Activated naive CD4-positive, alpha-beta T cell treated with anti-CD3 and anti-CD28 coated beads, Interleukin-2, amount 10 ng/mL, durations not matched to agents 5 hours and 36 hours (primary cell): ENCODE data around the gene ENDOG. TPM values are rescaled to one million over a fixed set of nuclear protein-coding genes. Genes with fewer than 3 reads are reported as not detected.

Source experiments
- total RNA-seq, 2 experiments: library from RNA; stranded (reverse); gene quantifications; one replicate each; pipeline ENCODE4 v1.2.3, GENCODE V29; 2021

ENDOG gene
- 10 to 100 TPM; 20.3 to 22.2 TPM for total RNA-seq

DNA sequence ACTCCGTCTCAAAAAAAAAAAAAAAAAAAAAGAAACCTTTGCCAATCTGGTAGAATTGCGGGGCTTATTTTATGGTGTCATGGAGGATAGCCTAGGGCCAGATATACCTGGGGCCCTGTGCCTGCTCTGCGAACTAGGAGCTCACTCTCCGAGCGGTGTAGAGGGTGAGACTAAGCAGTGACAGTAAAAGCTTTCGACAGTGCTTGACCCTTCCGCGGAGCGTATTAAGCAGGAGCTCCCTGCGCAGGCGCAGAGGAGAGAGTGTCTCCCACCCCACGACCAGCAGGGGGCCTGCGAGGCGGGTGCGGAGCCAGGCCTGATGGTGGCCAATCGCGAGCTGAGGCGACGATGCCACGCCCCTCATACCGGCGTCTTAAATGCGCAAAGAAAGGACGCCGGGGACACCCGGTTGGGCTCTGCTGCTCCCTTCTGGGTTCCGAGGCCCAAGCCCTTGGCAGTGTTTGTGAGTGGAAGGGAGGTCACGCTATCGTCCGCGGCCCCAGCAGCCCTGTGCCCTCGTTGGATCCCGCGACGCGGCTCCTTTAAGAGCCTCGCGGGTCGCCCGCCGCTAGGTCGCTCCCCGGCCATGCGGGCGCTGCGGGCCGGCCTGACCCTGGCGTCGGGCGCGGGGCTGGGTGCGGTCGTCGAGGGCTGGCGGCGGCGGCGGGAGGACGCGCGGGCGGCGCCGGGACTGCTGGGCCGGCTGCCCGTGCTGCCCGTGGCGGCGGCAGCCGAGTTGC is at the start of gene ENDOG:
TSS of gene ENDOG (plus strand) at position 402 of the 740 bp plus-strand sequence. CDS start at position 587, 185 bp downstream.

DNA sequence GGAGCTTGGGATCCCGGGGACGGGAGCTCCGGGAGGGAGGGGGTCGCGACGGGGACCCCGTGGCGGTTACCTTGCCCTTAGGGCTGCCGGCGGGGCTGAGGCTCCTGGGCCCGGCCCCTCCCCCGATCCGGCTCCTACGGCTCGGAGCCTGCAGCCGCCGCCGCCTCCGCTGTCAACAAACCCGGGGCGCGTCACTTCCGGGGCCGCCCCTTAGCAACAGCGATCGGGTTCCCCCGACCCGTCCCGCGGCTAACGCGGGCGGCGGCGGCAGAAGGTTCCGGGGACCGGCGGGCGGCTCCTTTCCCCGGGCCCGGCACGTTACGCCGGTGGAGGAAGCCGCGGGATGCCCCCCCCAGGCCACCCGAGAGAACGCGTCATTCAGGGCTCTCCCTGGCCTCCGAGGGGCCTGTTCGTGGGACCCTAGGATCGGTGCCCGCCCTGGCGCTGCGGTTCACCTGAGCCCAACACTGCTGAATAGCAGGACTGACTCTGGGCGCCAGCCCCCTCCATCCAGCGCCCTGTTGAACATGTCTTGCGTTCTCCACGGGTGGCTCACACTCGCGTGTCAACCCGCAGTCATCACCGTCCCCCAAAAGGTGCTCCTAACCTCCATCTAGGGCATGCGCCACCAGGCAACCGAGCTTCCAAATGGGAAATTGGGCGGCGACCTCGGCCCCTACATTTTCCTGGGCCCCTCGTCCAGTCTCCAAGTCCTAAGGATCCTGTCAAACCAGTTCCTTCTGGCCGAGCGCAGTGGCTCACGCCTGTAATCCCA is 46.4 kb upstream of the ENDOG start, which contains the start of gene ZER1:
TSS of gene ZER1 (minus strand) at position 183 of the 775 bp plus-strand sequence. CDS start 16,362 bp downstream, outside the sequence.

DNA sequence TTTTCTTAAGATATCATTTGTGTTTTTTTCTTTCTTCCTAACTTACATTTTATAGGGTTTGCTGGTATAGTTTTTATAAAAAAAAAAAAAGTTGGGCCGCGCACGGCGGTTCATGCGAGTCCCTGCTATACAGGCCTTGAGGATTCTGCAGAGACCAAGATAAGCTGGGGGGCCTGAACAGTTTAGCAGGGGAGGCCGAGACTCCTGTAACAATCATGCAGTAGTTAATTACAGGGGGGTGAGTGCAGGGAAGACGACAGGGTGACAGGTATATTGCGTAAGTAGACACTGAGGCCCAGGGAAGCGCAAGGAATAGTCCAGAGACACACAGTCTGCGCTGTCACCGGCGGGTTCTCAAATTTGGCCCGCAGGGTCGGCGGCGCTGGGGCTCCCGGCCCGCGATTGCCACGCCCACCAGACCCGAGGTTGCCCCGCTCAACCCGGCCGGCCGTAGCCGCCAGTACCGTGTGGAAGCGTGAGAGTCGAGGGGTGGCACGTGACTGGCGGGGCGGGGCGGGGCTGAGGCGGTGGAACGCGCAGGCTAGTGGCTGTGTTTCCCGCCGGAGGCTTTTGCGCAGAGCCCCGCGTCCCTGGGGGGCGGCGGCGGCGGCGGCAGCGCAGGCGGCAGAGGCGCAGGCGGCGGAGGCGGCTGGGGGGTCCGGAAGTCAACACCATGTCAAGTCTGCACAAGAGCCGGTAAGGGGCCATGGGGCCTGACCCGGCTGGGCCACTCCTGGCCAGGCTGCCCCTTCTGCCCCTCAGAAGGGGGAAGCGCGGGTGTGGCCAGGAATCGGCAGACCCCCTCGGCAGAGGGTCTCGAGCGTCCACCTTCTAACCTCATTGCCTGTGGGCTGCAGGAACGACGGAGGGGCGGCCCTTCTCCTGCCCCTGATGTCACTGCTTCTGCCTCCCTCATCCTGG is 31.4 kb upstream of the ENDOG start, which contains the start of gene TBC1D13:
TSS of gene TBC1D13 (plus strand) at position 573 of the 921 bp plus-strand sequence. CDS start at position 674, 101 bp downstream.

DNA sequence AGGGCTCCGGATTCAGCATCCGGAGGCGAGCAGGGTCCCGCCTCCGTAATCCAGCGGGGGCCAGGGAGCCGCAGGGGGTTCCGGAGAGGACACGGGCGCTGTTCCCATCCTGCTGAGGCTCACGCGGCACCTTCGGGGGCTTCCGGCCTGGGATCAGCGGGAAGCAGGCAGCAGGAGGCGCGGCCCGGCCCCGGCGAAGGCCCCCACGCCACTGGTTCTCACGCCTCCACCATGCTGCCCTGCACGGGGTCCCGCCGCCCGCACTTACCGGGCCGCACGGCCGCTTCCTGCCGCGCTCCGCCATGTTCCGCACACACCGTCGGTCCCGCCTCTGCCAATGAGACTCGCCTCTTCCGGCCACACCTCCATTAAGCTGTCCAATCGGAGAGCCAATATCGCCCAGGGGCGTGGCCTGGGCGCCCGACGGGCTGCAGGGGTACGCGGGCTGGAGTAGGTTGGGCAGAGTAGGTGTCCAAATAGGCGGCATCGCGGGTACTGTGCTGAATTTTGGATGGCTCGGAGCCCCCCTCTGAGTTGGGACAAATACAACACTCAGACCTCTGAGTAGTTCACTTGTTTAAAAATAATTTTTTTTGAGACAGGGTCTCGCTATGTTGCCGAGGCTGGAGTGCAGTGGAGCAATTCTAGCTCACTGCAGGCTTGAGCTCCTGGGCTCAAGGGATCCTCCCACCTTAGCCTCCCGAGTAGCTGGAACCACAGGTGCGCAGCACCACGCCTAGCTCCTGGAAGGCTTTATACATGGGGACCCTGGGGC is 11.4 kb downstream of the ENDOG start, which contains the start of gene SPOUT1:
TSS of gene SPOUT1 (minus strand) at position 318 of the 775 bp plus-strand sequence. CDS start at position 304, 14 bp downstream.

Other genes with a start within 250 kb of the ENDOG start
- 10 to 100 TPM; 44.3 to 46.0 TPM for gene DYNC2I2, start 161.7 kb upstream of the ENDOG start, total RNA-seq
- gene SET, start 129.3 kb upstream of the ENDOG start, total RNA-seq, result 100 to 1,000 TPM; 412 to 435 TPM
- 1 to 10 TPM; 4.3 to 5.2 TPM for gene PKN3, start 116.0 kb upstream of the ENDOG start, total RNA-seq
- gene ZDHHC12, start 94.4 kb upstream of the ENDOG start, total RNA-seq, result 10 to 100 TPM; 59.9 to 60.3 TPM
- gene ZER1, start 46.6 kb upstream of the ENDOG start, total RNA-seq, result 10 to 100 TPM; 20.0 to 25.2 TPM
- gene TBC1D13, start 31.2 kb upstream of the ENDOG start, total RNA-seq, result 10 to 100 TPM; 17.6 to 18.6 TPM
- 10 to 100 TPM; 52.8 to 63.1 TPM for gene SPOUT1, start 11.3 kb downstream of the ENDOG start, total RNA-seq
- 10 to 100 TPM; 15.5 to 19.5 TPM for gene KYAT1, start 63.5 kb downstream of the ENDOG start, total RNA-seq
- 10 to 100 TPM; 50.9 to 51.7 TPM for gene LRRC8A, start 63.6 kb downstream of the ENDOG start, total RNA-seq
- gene PHYHD1, start 102.5 kb downstream of the ENDOG start, total RNA-seq, result 1 to 10 TPM; 1.1 to 1.4 TPM
- gene DOLK, start 129.1 kb downstream of the ENDOG start, total RNA-seq, result 1 to 10 TPM; 7.4 to 9.0 TPM
- gene NUP188, start 129.2 kb downstream of the ENDOG start, total RNA-seq, result 10 to 100 TPM; 83.7 to 85.8 TPM
- 100 to 1,000 TPM in 1 of 2 experiments, 10 to 100 TPM in 1; 97.8 to 104 TPM for gene SH3GLB2, start 209.8 kb downstream of the ENDOG start, total RNA-seq
- gene MIGA2, start 218.1 kb downstream of the ENDOG start, total RNA-seq, result 10 to 100 TPM; 35.7 to 38.6 TPM